Kidney (tissue), 14 donors: ENCODE measurements around the gene TNS4. TPM values are rescaled to one million over a fixed set of nuclear protein-coding genes. Genes with fewer than 3 reads are reported as not detected.

Experiments used
- DNase-seq, 5 donors: peaks; one replicate each; pipeline ENCODE4 v3.0.0-alpha.2; 2013 to 2020
- FAIRE-seq: peaks from 2 replicates; lab custom pipeline; 2012; peaks lifted over from hg19 to GRCh38; lab: Jason Lieb, UNC
- H3K27ac ChIP-seq, 2 donors: one replicate each; pipeline ENCODE4 v1.7.0; 2013; ENCODE audit warnings: low read depth in 2 of 2, low read length in 2 of 2, inconsistent platforms in 1 of 2
- H3K27me3 ChIP-seq: one replicate; pipeline ENCODE4 v1.7.1; 2013; ENCODE audit warnings: low read length, inconsistent platforms; ENCODE audit not compliant: control insufficient read depth, insufficient read depth
- H3K36me3 ChIP-seq, 3 donors: one replicate each; pipeline versions ENCODE4 v1.7.0 to v1.7.1; 2013; ENCODE audit warnings: low read length in 3 of 3, control low read depth in 1 of 3, inconsistent platforms in 1 of 3; ENCODE audit not compliant: insufficient read depth in 3 of 3, control insufficient read depth in 2 of 3
- H3K4me1 ChIP-seq, 3 donors: one replicate each; pipeline versions ENCODE4 v1.7.0 to v1.7.1; 2013; ENCODE audit warnings: low read length in 3 of 3, inconsistent platforms in 1 of 3, low read depth in 1 of 3; ENCODE audit not compliant: control insufficient read depth in 2 of 3, insufficient read depth in 2 of 3
- H3K4me3 ChIP-seq, 3 donors: one replicate each; pipeline versions ENCODE4 v1.7.0 to v1.8.1; 2013; ENCODE audit warnings: low read length in 3 of 3, control low read depth in 1 of 3, inconsistent platforms in 1 of 3
- H3K9ac ChIP-seq, 3 donors: one replicate each; pipeline versions ENCODE4 v1.7.0 to v1.7.1; 2013; ENCODE audit warnings: low read length in 3 of 3, control low read depth in 1 of 3, inconsistent platforms in 1 of 3
- H3K9me3 ChIP-seq, 3 donors: one replicate each; pipeline versions ENCODE4 v1.7.0 to v1.7.1; 2013; ENCODE audit warnings: low read length in 3 of 3, control low read depth in 1 of 3, inconsistent platforms in 1 of 3; ENCODE audit not compliant: control insufficient read depth in 2 of 3, insufficient read depth in 1 of 3
- intact Hi-C: fragments of 100-400 bp; cut with DNase I; formaldehyde crosslinking; loops from one replicate; pipeline ENCODE4 v1.11.1; 2022
- polyA plus RNA-seq: library from polyadenylated mRNA; stranded (reverse); fragments of 350-450 nt; fragmentation: Illumina TruSeq; extraction: RNeasy Lipid Tissue Mini Kit (QIAGEN cat#74804); gene quantifications from one replicate; pipeline ENCODE4 v1.2.3, GENCODE V29; 2014; ENCODE audit warnings: low read depth, low replicate concordance; ENCODE audit not compliant: insufficient read depth
- total RNA-seq: library from RNA; stranded (reverse); fragmentation: NEBNext Ultra II Directional; extraction: Animal tissue kit (Norgen Biotek cat#: 25700); gene quantifications from one replicate; pipeline ENCODE4 v1.2.1, GENCODE V29; 2021
- TF ChIP-seq, protein P1 (sequence below): IDR thresholded peaks from 3 replicates; pipeline ENCODE4 v1.5.1; 2012; ENCODE audit warnings: mild to moderate bottlenecking, moderate library complexity, borderline replicate concordance; ENCODE audit not compliant: insufficient read depth; ENCODE audit errors: extremely low read depth
- donor health status: control.
- donor health status: control.
- donor health status: control.
- donor health status: control.
- donor health status: control.
- donor health status: DM: yes; HTN: yes; CAD: no.
- donor health status: Normal renal cell carcinoma (clear cell type).

The TNS4 gene
- total and polyA plus RNA-seq, 2 donors from 2014 or later = 0.31 to 2.2 TPM

DNA sequence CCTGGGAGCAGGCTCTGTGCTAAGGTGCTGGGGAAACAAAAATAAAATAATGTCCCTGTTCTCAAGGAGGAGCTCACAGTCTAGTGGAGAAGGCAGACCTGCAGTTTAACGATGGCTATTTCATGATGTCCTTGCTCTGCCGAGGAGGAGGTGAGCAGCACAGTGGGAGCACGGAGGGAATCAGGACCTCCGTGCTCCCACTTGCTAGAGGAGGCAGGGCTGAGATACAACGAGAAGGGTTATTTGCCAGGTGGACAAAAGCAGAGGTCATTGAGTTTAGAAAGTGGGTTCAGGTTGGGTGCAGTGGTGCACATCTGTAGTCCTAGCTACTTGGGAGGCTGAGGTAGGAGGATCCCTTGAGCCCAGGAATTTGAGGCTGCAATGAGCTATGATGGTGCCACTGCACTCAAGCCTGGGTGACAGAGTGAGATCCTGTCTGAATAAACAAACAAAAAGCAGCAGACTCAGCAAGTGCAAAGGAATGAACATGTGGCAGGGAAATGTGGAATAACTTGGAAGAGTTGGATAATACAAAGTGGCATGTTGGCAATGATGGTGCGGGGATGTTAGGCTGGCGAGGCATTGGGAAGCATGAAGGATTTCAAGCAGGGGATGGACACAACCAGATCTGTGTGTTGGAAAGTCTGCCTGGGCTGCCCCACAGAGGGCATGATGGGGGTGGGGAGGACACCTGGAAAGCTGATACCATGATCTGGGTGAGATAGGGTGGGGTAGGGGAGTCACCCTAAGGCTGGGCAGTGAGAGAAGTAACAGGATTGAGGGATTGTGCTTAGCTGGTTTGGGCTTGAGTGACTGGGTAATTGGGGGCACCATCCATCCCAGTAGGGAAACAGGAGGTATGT lies 12.8 kb upstream of the TNS4 start:
- no peaks in the 10 kb centered on the region for H3K4me1 ChIP-seq
- FAIRE-seq (no peak), DNase-seq (no peak)
- H3K9ac ChIP-seq = no peak overlapping the region
- H3K27me3 ChIP-seq = no peaks in the 10 kb centered on the region
- no peaks in the 10 kb centered on the region for H3K36me3 ChIP-seq
- H3K4me3 ChIP-seq = no peak overlapping the region
- intact Hi-C loops = no loop called here
- H3K9me3 ChIP-seq = no peaks in the 10 kb centered on the region
- TF ChIP-seq, protein P1, sequence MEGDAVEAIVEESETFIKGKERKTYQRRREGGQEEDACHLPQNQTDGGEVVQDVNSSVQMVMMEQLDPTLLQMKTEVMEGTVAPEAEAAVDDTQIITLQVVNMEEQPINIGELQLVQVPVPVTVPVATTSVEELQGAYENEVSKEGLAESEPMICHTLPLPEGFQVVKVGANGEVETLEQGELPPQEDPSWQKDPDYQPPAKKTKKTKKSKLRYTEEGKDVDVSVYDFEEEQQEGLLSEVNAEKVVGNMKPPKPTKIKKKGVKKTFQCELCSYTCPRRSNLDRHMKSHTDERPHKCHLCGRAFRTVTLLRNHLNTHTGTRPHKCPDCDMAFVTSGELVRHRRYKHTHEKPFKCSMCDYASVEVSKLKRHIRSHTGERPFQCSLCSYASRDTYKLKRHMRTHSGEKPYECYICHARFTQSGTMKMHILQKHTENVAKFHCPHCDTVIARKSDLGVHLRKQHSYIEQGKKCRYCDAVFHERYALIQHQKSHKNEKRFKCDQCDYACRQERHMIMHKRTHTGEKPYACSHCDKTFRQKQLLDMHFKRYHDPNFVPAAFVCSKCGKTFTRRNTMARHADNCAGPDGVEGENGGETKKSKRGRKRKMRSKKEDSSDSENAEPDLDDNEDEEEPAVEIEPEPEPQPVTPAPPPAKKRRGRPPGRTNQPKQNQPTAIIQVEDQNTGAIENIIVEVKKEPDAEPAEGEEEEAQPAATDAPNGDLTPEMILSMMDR = no peak
- H3K27ac ChIP-seq = no peak overlapping the region

DNA sequence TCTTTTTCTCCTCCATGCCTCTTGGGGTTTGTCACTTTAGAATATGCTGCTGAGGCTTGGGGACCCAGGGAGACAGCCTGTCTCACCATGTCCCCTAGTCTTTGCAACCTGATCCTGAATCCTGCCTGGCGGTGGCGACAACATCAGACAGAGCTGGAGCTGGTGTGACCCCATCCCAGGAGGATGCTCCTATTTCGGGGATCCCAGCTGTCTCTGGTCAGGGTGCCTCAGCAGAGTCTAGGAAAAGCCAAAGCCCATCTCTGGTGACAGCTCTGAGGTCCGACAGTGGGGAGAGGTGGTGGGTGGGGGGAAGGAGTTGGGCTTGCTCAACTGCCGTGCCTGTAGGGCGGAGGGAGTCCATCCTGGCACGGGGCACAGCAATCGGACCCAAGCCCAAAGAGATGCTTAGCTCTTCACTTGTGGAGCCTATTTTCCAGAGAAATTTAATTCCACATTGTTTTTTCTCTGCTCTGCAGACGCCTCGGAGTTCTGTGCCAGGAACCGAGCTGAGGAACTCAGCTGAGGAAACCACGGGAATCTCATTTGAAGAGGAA lies 10.3 kb upstream of the TNS4 start:
- Histone ChIP-seq H3K27ac (no peak overlapping the region), H3K9ac (no peak overlapping the region)

DNA sequence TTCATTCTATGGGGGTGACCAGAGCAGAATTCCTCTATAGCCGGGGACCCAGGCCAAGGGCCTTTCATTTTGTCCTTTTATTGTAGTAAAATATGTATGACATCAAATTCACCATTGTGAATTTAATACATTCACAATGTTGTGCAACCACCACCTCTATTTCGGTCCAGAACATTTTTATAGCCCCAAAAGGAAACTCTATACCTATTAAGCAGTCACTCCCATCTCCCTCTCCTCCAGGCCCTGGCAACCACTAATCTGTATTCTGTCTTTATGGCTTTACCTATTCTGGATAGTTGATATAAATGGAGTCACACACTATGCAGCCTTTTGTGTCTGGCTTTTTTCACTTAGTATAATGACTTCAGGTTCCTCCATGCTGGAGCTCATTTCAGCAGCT lies 9.7 kb upstream of the TNS4 start:
- no peaks in the 10 kb centered on the region for H3K4me1 ChIP-seq
- no peaks in the 10 kb centered on the region for H3K36me3 ChIP-seq
- no peaks in the 10 kb centered on the region for H3K9me3 ChIP-seq
- intact Hi-C loops = no loop called here
- no peak overlapping the region for H3K27ac ChIP-seq
- DNase-seq = no peak
- no peak overlapping the region for H3K9ac ChIP-seq
- H3K27me3 ChIP-seq = no peaks in the 10 kb centered on the region
- H3K4me3 ChIP-seq = no peak overlapping the region
- no peak for FAIRE-seq
- TF ChIP-seq, protein P1 = no peak

More for the DNA sequence above, 10.3 kb upstream of the TNS4 start:
- no peaks in the 10 kb centered on the region for H3K27me3 ChIP-seq
- H3K4me1 ChIP-seq = no peaks in the 10 kb centered on the region
- TF ChIP-seq, protein P1 = no peak
- no peak for DNase-seq
- FAIRE-seq = no peak
- no peaks in the 10 kb centered on the region for H3K36me3 ChIP-seq
- intact Hi-C loops = no loop called here
- no peak overlapping the region for H3K4me3 ChIP-seq
- no peaks in the 10 kb centered on the region for H3K9me3 ChIP-seq
